ENCODE results near the gene CLEC16A. TPM values are rescaled to one million over a fixed set of nuclear protein-coding genes. Genes with fewer than 3 reads are reported as not detected.

The CLEC16A gene
- total RNA-seq, 1 donor from 2014 or later: 15.8 TPM

DNA sequence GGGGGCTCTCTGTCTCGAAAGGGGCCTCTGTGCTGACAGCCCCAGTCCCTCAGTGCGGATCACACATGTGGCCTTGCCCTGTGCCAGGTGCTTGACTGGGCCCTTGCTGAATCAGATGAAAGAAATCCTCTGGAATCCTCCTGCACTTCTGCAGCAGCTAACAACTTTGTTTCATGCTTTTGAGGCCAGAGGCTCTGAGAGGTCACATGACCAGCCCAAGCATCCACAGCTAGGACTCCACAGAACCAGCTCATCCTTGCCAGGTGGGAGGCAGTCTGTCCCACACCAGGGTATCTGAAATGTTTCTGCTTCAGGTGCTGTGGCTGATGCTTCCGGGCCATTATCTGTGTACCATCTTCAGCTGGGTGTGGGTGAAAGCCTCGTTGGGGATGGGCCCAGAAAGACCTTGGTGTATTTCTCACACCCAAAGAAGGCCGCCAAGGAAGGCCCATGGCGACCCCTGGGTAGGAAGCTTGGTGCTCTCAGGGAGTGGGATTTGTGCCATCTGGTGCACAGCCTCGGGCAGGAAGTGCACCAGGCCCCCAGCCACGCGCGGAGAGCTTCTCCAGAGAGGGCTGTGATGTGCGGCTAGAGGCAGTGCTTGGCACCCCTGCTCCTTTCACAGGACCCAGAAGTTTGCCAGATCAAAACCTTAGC, 143.8 kb downstream of the CLEC16A start:
- FAIRE-seq (no peak), DNase-seq (ENCODE audit: low read depth) (no peak)
- H3K27me3 ChIP-seq (ENCODE audit: control insufficient read depth, insufficient read depth, low read length): no peaks in the 10 kb centered on the region
- H3K4me3 ChIP-seq (ENCODE audit: low read depth, low read length): no peak overlapping the region
- peaks cover 3% of the 10 kb centered on the region for H3K36me3 ChIP-seq (ENCODE audit: control insufficient read depth, insufficient read depth, low read length)
- TF ChIP-seq, protein P1, sequence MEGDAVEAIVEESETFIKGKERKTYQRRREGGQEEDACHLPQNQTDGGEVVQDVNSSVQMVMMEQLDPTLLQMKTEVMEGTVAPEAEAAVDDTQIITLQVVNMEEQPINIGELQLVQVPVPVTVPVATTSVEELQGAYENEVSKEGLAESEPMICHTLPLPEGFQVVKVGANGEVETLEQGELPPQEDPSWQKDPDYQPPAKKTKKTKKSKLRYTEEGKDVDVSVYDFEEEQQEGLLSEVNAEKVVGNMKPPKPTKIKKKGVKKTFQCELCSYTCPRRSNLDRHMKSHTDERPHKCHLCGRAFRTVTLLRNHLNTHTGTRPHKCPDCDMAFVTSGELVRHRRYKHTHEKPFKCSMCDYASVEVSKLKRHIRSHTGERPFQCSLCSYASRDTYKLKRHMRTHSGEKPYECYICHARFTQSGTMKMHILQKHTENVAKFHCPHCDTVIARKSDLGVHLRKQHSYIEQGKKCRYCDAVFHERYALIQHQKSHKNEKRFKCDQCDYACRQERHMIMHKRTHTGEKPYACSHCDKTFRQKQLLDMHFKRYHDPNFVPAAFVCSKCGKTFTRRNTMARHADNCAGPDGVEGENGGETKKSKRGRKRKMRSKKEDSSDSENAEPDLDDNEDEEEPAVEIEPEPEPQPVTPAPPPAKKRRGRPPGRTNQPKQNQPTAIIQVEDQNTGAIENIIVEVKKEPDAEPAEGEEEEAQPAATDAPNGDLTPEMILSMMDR (IDR thresholded peaks at IDR 0.05; ENCODE audit: insufficient read depth, low read length, severe bottlenecking): no peak

DNA sequence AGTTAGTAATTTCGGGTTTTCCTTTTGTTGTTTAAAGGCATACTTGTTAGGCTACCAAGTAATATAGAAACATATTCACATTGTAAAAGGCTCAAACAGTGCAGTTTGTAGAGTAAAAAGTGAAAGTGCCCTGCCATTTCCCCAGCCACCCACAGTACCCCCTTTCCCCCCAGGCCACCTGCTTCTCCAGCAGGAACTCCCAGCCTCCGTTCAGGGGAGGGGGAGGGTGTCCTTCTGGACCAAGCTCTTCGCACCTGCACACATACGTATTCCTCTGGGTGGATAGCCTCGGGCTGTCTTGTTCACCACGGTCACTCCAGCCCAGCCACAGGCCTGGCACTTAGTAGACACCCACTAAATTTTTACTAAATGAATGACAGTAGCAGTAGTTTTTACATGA, 144.5 kb downstream of the CLEC16A start:
- DNase-seq (ENCODE audit: low read depth) (no peak), FAIRE-seq (no peak)
- Histone ChIP-seq H3K4me3 (ENCODE audit: low read depth, low read length) (no peak overlapping the region), H3K36me3 (ENCODE audit: control insufficient read depth, insufficient read depth, low read length) (peaks cover 3% of the 10 kb centered on the region), H3K27me3 (ENCODE audit: control insufficient read depth, insufficient read depth, low read length) (no peaks in the 10 kb centered on the region)
- TF ChIP-seq, protein P1 (IDR thresholded peaks at IDR 0.05; ENCODE audit: insufficient read depth, low read length, severe bottlenecking): no peak

DNA sequence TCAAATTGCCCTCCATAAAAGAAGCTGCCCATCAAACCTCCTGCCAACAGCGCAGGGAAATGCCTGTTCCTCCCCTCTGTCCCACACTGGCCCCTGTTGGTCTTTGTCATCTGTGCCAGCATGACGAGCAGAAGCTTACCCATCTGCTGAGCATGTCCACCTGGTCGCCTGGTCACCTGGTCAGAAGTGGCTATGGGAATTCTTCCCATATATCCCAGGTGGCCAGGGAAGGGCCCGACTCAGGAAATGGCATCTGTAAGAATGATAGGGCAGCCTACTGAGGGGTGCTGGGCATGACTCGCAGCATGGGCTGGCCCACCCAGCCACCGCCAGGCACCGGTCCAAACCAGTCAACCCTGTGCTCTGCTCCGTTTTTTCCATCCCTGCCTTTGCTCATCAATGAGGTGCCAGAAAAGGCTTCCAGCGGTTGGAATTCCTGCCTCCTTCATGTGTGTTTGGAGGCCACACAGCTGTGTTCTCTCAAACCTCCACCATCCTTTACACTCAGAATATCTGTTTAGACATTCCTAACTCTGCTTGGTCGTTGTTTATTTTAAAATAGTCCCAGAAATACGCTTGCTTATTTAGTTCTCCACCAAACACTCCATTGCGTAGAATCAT, 145.2 kb downstream of the CLEC16A start:
- Histone ChIP-seq H3K4me3 (ENCODE audit: low read depth, low read length) (no peak overlapping the region), H3K36me3 (ENCODE audit: control insufficient read depth, insufficient read depth, low read length) (peaks cover 1% of the 10 kb centered on the region), H3K27me3 (ENCODE audit: control insufficient read depth, insufficient read depth, low read length) (no peaks in the 10 kb centered on the region)
- DNase-seq (ENCODE audit: low read depth): no peak
- no peak for FAIRE-seq
- TF ChIP-seq, protein P1 (IDR thresholded peaks at IDR 0.05; ENCODE audit: insufficient read depth, low read length, severe bottlenecking): no peak

DNA sequence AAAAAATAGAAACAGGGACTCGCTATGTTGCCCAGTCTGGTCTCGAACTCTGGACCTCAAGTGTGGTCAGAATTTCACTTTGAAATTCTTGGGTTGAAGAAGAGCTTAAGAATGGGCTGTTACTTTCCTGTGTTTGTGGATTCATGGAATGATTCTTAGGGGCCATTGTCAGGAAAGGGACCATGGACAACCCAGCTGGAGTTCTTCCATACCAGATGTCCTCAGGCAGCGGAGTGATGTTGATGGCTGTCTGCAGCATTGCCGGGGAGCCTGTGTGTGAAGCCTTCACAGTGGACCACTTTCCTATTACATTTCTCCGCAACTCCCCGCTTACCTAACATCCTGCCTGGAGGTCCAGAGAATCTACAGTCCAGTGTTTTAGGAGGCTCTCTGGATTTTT, 145.9 kb downstream of the CLEC16A start:
- TF ChIP-seq, protein P1 (IDR thresholded peaks at IDR 0.05; ENCODE audit: insufficient read depth, low read length, severe bottlenecking): no peak
- DNase-seq (ENCODE audit: low read depth): no peak
- H3K36me3 ChIP-seq (ENCODE audit: control insufficient read depth, insufficient read depth, low read length): peaks cover 1% of the 10 kb centered on the region
- H3K27me3 ChIP-seq (ENCODE audit: control insufficient read depth, insufficient read depth, low read length): no peaks in the 10 kb centered on the region
- no peak for FAIRE-seq
- no peak overlapping the region for H3K4me3 ChIP-seq (ENCODE audit: low read depth, low read length)

DNA sequence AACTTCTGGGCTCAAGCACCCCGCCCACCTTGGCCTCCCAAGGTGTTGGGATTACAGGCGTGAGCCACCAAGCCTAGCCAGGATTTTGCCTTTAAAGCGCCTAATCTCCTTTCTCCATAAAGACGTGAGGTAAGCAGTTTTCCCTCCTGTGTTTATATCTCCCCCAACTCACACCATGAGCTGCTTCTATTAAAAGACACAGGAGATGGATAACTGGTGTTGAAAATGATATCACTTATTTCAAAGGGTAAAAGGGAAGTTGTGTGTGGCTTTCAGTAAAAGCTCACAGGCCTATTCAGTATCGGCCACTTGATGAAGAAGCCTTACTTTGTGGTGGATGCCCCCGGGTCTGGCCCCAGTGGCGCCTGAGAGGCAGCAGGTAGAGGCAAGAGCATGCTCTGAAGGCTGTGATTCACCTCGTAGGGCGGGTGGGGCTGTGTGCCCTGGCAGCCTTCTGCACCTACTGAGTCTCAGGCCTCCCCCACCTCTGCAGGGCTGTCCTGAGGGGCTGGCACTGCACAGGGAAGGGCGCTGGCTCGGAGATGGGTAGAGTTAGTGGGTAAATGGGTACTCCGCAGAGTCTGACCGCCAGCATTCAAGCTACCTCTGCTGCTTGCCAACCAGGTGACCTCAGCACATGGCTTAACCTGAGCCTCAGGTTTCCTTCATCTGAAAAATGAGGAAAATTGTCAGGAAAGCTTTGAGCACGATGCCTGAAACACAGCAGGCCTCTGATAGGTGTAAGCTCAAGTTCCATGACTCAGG, 146.8 kb downstream of the CLEC16A start:
- peak; percentile 39 for DNase-seq (ENCODE audit: low read depth)
- Histone ChIP-seq H3K36me3 (ENCODE audit: control insufficient read depth, insufficient read depth, low read length) (peaks cover 1% of the 10 kb centered on the region), H3K4me3 (ENCODE audit: low read depth, low read length) (no peak overlapping the region), H3K27me3 (ENCODE audit: control insufficient read depth, insufficient read depth, low read length) (no peaks in the 10 kb centered on the region)
- FAIRE-seq: no peak
- TF ChIP-seq, protein P1 (IDR thresholded peaks at IDR 0.05; ENCODE audit: insufficient read depth, low read length, severe bottlenecking): no peak

All from bronchial epithelial cell (primary cell).